IMR-90 (cell line): ENCODE data around the gene ACCSL. TPM values are rescaled to one million over a fixed set of nuclear protein-coding genes. Genes with fewer than 3 reads are reported as not detected.

Source experiments
- ATAC-seq: fragments of 200-7000 bp; cut with Tn5 transposase; 2 replicates; pipeline ENCODE4 v1.9.1; 2020; ENCODE audit warnings: low read depth, mild to moderate bottlenecking, moderate library complexity
- BruUV-seq: library from RNA; stranded (reverse); fragments of 400-500 nt; replicated peaks from 2 replicates; lab custom pipeline; 2021; lab: Mats Ljungman, UMichigan
- CTCF ChIA-PET: fragments of 300-600 bp; formaldehyde crosslinking; extraction: SDS; loops from one replicate; lab custom pipeline; 2021; ENCODE audit warnings: antibody characterized with exemption; lab: Yijun Ruan, JAX
- POLR2A ChIA-PET: fragments of 300-600 bp; sonication (Branson Sonifier 250); formaldehyde crosslinking; loops from one replicate; lab custom pipeline; 2022; ENCODE audit warnings: antibody characterized with exemption; ENCODE audit not compliant: unreplicated experiment; lab: Charles Lee
- DNase-seq: peaks from one replicate; pipeline ENCODE4 v3.0.0; 2013
- H2AFZ ChIP-seq: replicated peaks from 2 replicates; pipeline ENCODE3; 2013; ENCODE audit warnings: low read length, mild to moderate bottlenecking; ENCODE audit not compliant: poor library complexity
- H2AK5ac ChIP-seq: 2 replicates; pipeline ENCODE4 v1.6.1; 2013; ENCODE audit warnings: low read depth, low read length, inconsistent platforms
- H2AK9ac ChIP-seq: replicated peaks from 2 replicates; pipeline ENCODE3; 2013; ENCODE audit warnings: mild to moderate bottlenecking, low read depth, low read length, moderate library complexity; ENCODE audit not compliant: poor library complexity
- H2BK120ac ChIP-seq: 2 replicates; pipeline ENCODE4 v1.6.1; 2013; ENCODE audit warnings: low read depth, low read length, inconsistent platforms
- H2BK15ac ChIP-seq: 3 replicates; pipeline ENCODE4 v1.6.1; 2013; ENCODE audit warnings: low read depth, low read length, inconsistent platforms
- H2BK20ac ChIP-seq: 2 replicates; pipeline ENCODE4 v1.6.1; 2013; ENCODE audit warnings: low read depth, mild to moderate bottlenecking, inconsistent platforms, low read length, moderate library complexity
- H2BK5ac ChIP-seq: 2 replicates; pipeline ENCODE4 v1.6.1; 2013; ENCODE audit warnings: mild to moderate bottlenecking, low read depth, low read length, inconsistent platforms; ENCODE audit not compliant: poor library complexity, severe bottlenecking
- H3K14ac ChIP-seq: replicated peaks from 2 replicates; pipeline ENCODE4 v1.6.1; 2013; ENCODE audit warnings: low read depth, low read length, inconsistent platforms
- H3K18ac ChIP-seq: 2 replicates; pipeline ENCODE4 v1.6.1; 2013; ENCODE audit warnings: low read depth, low read length, control low read depth
- H3K23ac ChIP-seq: 2 replicates; pipeline ENCODE4 v1.6.1; 2013; ENCODE audit warnings: low read depth, low read length, inconsistent platforms
- H3K27ac ChIP-seq: 2 replicates; pipeline ENCODE4 v1.5.1; 2013; ENCODE audit warnings: mild to moderate bottlenecking, control low read depth, low read length; ENCODE audit not compliant: insufficient read depth
- H3K27me3 ChIP-seq: 2 replicates; pipeline ENCODE4 v1.6.1; 2013; ENCODE audit warnings: low read length; ENCODE audit not compliant: control insufficient read depth, insufficient read depth
- H3K36me3 ChIP-seq: 2 replicates; pipeline ENCODE4 v1.6.1; 2013; ENCODE audit warnings: low read length, mixed read lengths; ENCODE audit not compliant: control insufficient read depth, insufficient read depth
- H3K4ac ChIP-seq: 2 replicates; pipeline ENCODE4 v1.6.1; 2013; ENCODE audit warnings: low read depth, low read length, inconsistent platforms
- H3K4me1 ChIP-seq: 2 replicates; pipeline ENCODE4 v1.6.1; 2013; ENCODE audit warnings: low read length, mixed read lengths; ENCODE audit not compliant: control insufficient read depth, insufficient read depth
- H3K4me2 ChIP-seq: 2 replicates; pipeline ENCODE4 v1.6.1; 2013; ENCODE audit warnings: low read depth, mild to moderate bottlenecking, control low read depth, low read length, moderate library complexity
- H3K4me3 ChIP-seq: 2 replicates; pipeline ENCODE4 v1.5.1; 2013; ENCODE audit warnings: low read depth, mild to moderate bottlenecking, control low read depth, low read length, moderate library complexity; ENCODE audit not compliant: insufficient read depth
- H3K56ac ChIP-seq: 2 replicates; pipeline ENCODE4 v1.6.1; 2013; ENCODE audit warnings: low read length, inconsistent platforms; ENCODE audit not compliant: insufficient read depth; ENCODE audit errors: extremely low read depth
- H3K79me1 ChIP-seq, 2 experiments: 2 replicates each; pipeline ENCODE4 v1.6.1; 2013; ENCODE audit warnings: low read length in 2 of 2, inconsistent platforms in 1 of 2, low read depth in 1 of 2
- H3K9ac ChIP-seq: 2 replicates; pipeline ENCODE4 v1.6.1; 2013; ENCODE audit warnings: low read depth, low read length, control low read depth
- H3K9me1 ChIP-seq: 2 replicates; pipeline ENCODE4 v1.6.1; 2013; ENCODE audit warnings: low read length, inconsistent platforms; ENCODE audit not compliant: insufficient read depth
- H3K9me3 ChIP-seq: 2 replicates; pipeline ENCODE4 v1.6.1; 2013; ENCODE audit warnings: low read length; ENCODE audit not compliant: control insufficient read depth, insufficient read depth
- H4K20me1 ChIP-seq: 2 replicates; pipeline ENCODE4 v1.6.1; 2013; ENCODE audit warnings: low read length, inconsistent platforms; ENCODE audit not compliant: insufficient read depth
- H4K5ac ChIP-seq: 2 replicates; pipeline ENCODE4 v1.6.1; 2013; ENCODE audit warnings: mild to moderate bottlenecking, low read depth, low read length, control low read depth
- H4K8ac ChIP-seq, 2 experiments: 2 replicates each; pipeline ENCODE4 v1.6.1; 2013; ENCODE audit warnings: low read depth in 2 of 2, low read length in 2 of 2, control low read depth in 1 of 2, inconsistent platforms in 1 of 2
- H4K91ac ChIP-seq: 2 replicates; pipeline ENCODE4 v1.6.1; 2013; ENCODE audit warnings: low read depth, low read length, inconsistent platforms; ENCODE audit not compliant: insufficient read depth
- BHLHE40 ChIP-seq: fragments of 150-350 bp; IDR thresholded peaks from 2 replicates; pipeline ENCODE4 v1.6.1; 2016; ENCODE audit warnings: mild to moderate bottlenecking, low read depth, low read length
- CEBPB ChIP-seq: IDR thresholded peaks from 2 replicates; pipeline ENCODE4 v1.6.1; 2012; ENCODE audit warnings: low read depth, low read length, improper control_type of control experiment
- CHD1 ChIP-seq: IDR thresholded peaks from 2 replicates; pipeline ENCODE4 v1.6.1; 2012; ENCODE audit warnings: low read depth, low read length, improper control_type of control experiment
- ELK1 ChIP-seq: fragments of 150-350 bp; IDR thresholded peaks from 2 replicates; pipeline ENCODE4 v1.6.1; 2016; ENCODE audit warnings: low read depth, mild to moderate bottlenecking, low read length, moderate library complexity, borderline replicate concordance
- FOS ChIP-seq: fragments of 150-350 bp; IDR thresholded peaks from 2 replicates; pipeline ENCODE4 v1.6.1; 2016; ENCODE audit warnings: low read depth, low read length
- MAFK ChIP-seq: IDR thresholded peaks from 2 replicates; pipeline ENCODE4 v1.6.1; 2012; ENCODE audit warnings: low read depth, low read length, improper control_type of control experiment
- MAZ ChIP-seq: IDR thresholded peaks from 2 replicates; pipeline ENCODE4 v1.6.1; 2012; ENCODE audit warnings: low read depth, mild to moderate bottlenecking, low read length, improper control_type of control experiment, moderate library complexity, borderline replicate concordance
- MXI1 ChIP-seq: IDR thresholded peaks from 2 replicates; pipeline ENCODE4 v1.6.1; 2012; ENCODE audit warnings: low read depth, mild to moderate bottlenecking, low read length, moderate library complexity, borderline replicate concordance
- NFE2L2 ChIP-seq: fragments of 150-350 bp; IDR thresholded peaks from 2 replicates; pipeline ENCODE4 v1.6.1; 2016; ENCODE audit warnings: low read depth, mild to moderate bottlenecking, low read length
- POLR2A ChIP-seq: IDR thresholded peaks from 2 replicates; pipeline ENCODE4 v1.6.1; 2012; ENCODE audit warnings: mild to moderate bottlenecking, low read depth, low read length
- RAD21 ChIP-seq: IDR thresholded peaks from 2 replicates; pipeline ENCODE4 v1.6.1; 2012; ENCODE audit warnings: low read length, improper control_type of control experiment
- RCOR1 ChIP-seq: IDR thresholded peaks from 2 replicates; pipeline ENCODE4 v1.6.1; 2012; ENCODE audit warnings: mild to moderate bottlenecking, low read length, improper control_type of control experiment; ENCODE audit not compliant: insufficient replicate concordance
- RFX5 ChIP-seq: IDR thresholded peaks from 2 replicates; pipeline ENCODE4 v1.8.0; 2012; ENCODE audit warnings: low read depth, mild to moderate bottlenecking, low read length, moderate library complexity
- SMC3 ChIP-seq: fragments of 150-350 bp; IDR thresholded peaks from 2 replicates; pipeline ENCODE4 v1.6.1; 2016; ENCODE audit warnings: low read depth, mild to moderate bottlenecking, antibody characterized with exemption, low read length, moderate library complexity
- WGBS, 2 experiments: methylation state at CpG; one replicate each; pipeline versions ENCODE4 v1.1.5 to v1.1.7; 2013; ENCODE audit warnings: missing lambda C conversion rate in 2 of 2; ENCODE audit not compliant: insufficient read length in 1 of 2; ENCODE audit errors: extremely low coverage in 2 of 2; 5-methylcytosine and 5-hydroxymethylcytosine counted together
- dilution Hi-C: fragments of 300-500 bp; cut with HindIII; formaldehyde crosslinking; loops from one replicate; pipeline ENCODE4 v1.14.3; 2018; ENCODE audit warnings: low sequenced_read_pairs; ENCODE audit not compliant: unreplicated experiment
- in situ Hi-C: fragments of 300-500 bp; cut with MboI; formaldehyde crosslinking; loops from 3 replicates; pipeline ENCODE4 v1.14.3; 2019; ENCODE audit warnings: low sequenced_read_pairs, inconsistent platforms, mixed read lengths
- intact Hi-C: fragments of 100-400 bp; cut with micrococcal nuclease; formaldehyde crosslinking; loops from 2 replicates; pipeline ENCODE4 v1.10.0; 2022
- polyA plus RNA-seq, 3 experiments: library from polyadenylated mRNA; depleted of rRNA; stranded (reverse); fragments of >200 nt; gene quantifications; 2 replicates each; pipeline ENCODE4 v1.2.3, GENCODE V29; 2012; ENCODE audit warnings: low replicate concordance in 1 of 3
- total RNA-seq: library from RNA; depleted of rRNA; stranded (reverse); fragments of >200 nt; gene quantifications from 2 replicates; pipeline ENCODE4 v1.2.3, GENCODE V29; 2012
- TF ChIP-seq, protein P1 (sequence below): conservative IDR thresholded peaks from 2 replicates; pipeline ENCODE4 v1.5.1; 2012; ENCODE audit warnings: mild to moderate bottlenecking, low read depth, low read length, improper control_type of control experiment
- TF ChIP-seq, protein P2 (sequence below): fragments of 150-350 bp; IDR thresholded peaks from 2 replicates; pipeline ENCODE4 v1.6.1; 2017; ENCODE audit warnings: mild to moderate bottlenecking, antibody characterized with exemption, low read length, low read depth

The ACCSL gene
- total and polyA plus RNA-seq, 2 of the 4 experiments (the other 2 are of a cell fraction): not detected

DNA sequence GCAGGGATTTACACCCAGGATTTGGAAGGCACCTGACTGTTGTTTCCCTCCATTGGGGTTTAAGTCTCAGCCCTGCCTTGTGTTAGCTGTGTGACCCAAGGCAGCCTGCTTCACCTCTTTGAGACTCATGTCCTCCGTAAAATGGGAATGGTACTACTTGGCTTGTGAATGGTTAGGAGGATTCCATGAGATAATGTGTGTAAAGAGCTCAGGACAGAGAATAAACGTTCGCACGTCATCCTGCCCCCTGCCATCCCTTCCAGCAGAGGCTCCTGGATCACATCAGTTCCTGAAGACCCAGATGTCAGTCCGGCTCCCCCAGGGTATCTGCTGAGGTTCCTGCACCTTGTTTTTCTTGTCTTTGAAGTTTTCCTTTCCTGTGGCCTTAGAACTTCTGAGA is 16.8 kb upstream of the ACCSL start:
- no peak overlapping the region for H2BK5ac ChIP-seq
- no peak for ATAC-seq
- no peak overlapping the region for H3K18ac ChIP-seq
- no peak overlapping the region for H3K4me2 ChIP-seq
- H3K27ac ChIP-seq: no peak overlapping the region
- H2AK5ac ChIP-seq: no peak overlapping the region; the same call in 1 of the 2 replicates
- H3K4me3 ChIP-seq: no peak overlapping the region
- no peak overlapping the region for H4K5ac ChIP-seq
- H2AK9ac ChIP-seq: no peak overlapping the region
- no peak for DNase-seq
- in situ Hi-C loops (no loop called here), dilution Hi-C loops (loop anchor here (25.0 kb wide), 1 partner anchor 119 kb away; no protein-coding TSS in a partner anchor), intact Hi-C loops (no loop called here)
- no peak overlapping the region for H3K23ac ChIP-seq
- no peak overlapping the region for H3K56ac ChIP-seq
- H4K20me1 ChIP-seq: no peaks in the 10 kb centered on the region; the same call in 1 of the 2 replicates
- peaks cover 11% of the 10 kb centered on the region for H3K27me3 ChIP-seq
- WGBS, 2 experiments: no CpG with 5 or more reads among the region's 5 CpGs
- H2BK15ac ChIP-seq: no peak overlapping the region
- H3K14ac ChIP-seq: no peak overlapping the region
- peaks cover 5% of the 10 kb centered on the region; the same call in 1 of the 2 replicates for H3K4me1 ChIP-seq
- H2BK20ac ChIP-seq: no peak overlapping the region
- POLR2A ChIA-PET: no interaction called here
- no peaks in the 10 kb centered on the region for H3K9me3 ChIP-seq
- H3K9ac ChIP-seq: no peak overlapping the region
- BruUV-seq: no TSS peak
- TF ChIP-seq POLR2A (no peak), BHLHE40 (no peak), CEBPB (no peak), RCOR1 (no peak), CHD1 (no peak), MAZ (no peak), RAD21 (no peak), RFX5 (no peak), NFE2L2 (no peak), ELK1 (no peak), SMC3 (no peak), MAFK (no peak), FOS (no peak), MXI1 (no peak)
- TF ChIP-seq, protein P1, sequence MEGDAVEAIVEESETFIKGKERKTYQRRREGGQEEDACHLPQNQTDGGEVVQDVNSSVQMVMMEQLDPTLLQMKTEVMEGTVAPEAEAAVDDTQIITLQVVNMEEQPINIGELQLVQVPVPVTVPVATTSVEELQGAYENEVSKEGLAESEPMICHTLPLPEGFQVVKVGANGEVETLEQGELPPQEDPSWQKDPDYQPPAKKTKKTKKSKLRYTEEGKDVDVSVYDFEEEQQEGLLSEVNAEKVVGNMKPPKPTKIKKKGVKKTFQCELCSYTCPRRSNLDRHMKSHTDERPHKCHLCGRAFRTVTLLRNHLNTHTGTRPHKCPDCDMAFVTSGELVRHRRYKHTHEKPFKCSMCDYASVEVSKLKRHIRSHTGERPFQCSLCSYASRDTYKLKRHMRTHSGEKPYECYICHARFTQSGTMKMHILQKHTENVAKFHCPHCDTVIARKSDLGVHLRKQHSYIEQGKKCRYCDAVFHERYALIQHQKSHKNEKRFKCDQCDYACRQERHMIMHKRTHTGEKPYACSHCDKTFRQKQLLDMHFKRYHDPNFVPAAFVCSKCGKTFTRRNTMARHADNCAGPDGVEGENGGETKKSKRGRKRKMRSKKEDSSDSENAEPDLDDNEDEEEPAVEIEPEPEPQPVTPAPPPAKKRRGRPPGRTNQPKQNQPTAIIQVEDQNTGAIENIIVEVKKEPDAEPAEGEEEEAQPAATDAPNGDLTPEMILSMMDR: no peak
- TF ChIP-seq, protein P2, sequence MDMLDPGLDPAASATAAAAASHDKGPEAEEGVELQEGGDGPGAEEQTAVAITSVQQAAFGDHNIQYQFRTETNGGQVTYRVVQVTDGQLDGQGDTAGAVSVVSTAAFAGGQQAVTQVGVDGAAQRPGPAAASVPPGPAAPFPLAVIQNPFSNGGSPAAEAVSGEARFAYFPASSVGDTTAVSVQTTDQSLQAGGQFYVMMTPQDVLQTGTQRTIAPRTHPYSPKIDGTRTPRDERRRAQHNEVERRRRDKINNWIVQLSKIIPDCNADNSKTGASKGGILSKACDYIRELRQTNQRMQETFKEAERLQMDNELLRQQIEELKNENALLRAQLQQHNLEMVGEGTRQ: no peak
- H3K9me1 ChIP-seq: peaks cover 2% of the 10 kb centered on the region; the same call in 1 of the 2 replicates
- no peak overlapping the region for H2AFZ ChIP-seq
- no peaks in the 10 kb centered on the region for H3K79me1 ChIP-seq
- CTCF ChIA-PET: no interaction called here
- no peak overlapping the region for H3K4ac ChIP-seq
- H2BK120ac ChIP-seq: no peak overlapping the region
- no peak overlapping the region for H4K91ac ChIP-seq
- H4K8ac ChIP-seq: no peak overlapping the region
- no peaks in the 10 kb centered on the region for H3K36me3 ChIP-seq
